Measurements from ENCODE around the gene MACC1. TPM values are rescaled to one million over a fixed set of nuclear protein-coding genes. Genes with fewer than 3 reads are reported as not detected.

Gene MACC1
- total and polyA plus RNA-seq, 4 donors: 0.02 to 1.0 (median 0.50) TPM

GRCh38 chr7:20153567-20153966 lies 63.6 kb downstream of the MACC1 start:
- H3K4me1 ChIP-seq (ENCODE audit: control insufficient read depth in 4 of 4, insufficient read depth in 4 of 4, low read length in 3 of 4): no peaks in the 10 kb centered on the region
- no peak overlapping the region for H3K27ac ChIP-seq (ENCODE audit: low read depth in 1 of 2, low read length in 2 of 2)
- H3K9ac ChIP-seq (ENCODE audit: low read depth in 1 of 2, low read length in 2 of 2): no peak overlapping the region
- H3K36me3 ChIP-seq (ENCODE audit: control insufficient read depth in 4 of 4, insufficient read depth in 3 of 4, low read depth in 1 of 4, low read length in 3 of 4): no peaks in the 10 kb centered on the region
- H3K27me3 ChIP-seq (ENCODE audit: control insufficient read depth in 4 of 4, insufficient read depth in 4 of 4, low read length in 3 of 4): no peaks in the 10 kb centered on the region
- no peak overlapping the region for H3K4me3 ChIP-seq (ENCODE audit: low read depth in 1 of 3, low read length in 3 of 3)
- no peak for TF ChIP-seq ATF3 (IDR thresholded peaks at IDR 0.05)
- TF ChIP-seq, protein P1, sequence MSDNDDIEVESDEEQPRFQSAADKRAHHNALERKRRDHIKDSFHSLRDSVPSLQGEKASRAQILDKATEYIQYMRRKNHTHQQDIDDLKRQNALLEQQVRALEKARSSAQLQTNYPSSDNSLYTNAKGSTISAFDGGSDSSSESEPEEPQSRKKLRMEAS (IDR thresholded peaks at IDR 0.05): no peak
- no peak for TF ChIP-seq HNF4A (conservative IDR thresholded peaks at IDR 0.05)
- TF ChIP-seq, protein P2, sequence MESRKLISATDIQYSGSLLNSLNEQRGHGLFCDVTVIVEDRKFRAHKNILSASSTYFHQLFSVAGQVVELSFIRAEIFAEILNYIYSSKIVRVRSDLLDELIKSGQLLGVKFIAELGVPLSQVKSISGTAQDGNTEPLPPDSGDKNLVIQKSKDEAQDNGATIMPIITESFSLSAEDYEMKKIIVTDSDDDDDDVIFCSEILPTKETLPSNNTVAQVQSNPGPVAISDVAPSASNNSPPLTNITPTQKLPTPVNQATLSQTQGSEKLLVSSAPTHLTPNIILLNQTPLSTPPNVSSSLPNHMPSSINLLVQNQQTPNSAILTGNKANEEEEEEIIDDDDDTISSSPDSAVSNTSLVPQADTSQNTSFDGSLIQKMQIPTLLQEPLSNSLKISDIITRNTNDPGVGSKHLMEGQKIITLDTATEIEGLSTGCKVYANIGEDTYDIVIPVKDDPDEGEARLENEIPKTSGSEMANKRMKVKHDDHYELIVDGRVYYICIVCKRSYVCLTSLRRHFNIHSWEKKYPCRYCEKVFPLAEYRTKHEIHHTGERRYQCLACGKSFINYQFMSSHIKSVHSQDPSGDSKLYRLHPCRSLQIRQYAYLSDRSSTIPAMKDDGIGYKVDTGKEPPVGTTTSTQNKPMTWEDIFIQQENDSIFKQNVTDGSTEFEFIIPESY (IDR thresholded peaks at IDR 0.05): no peak
- no peak for TF ChIP-seq TAF1 (conservative IDR thresholded peaks at IDR 0.05)
- TF ChIP-seq EGR1 (IDR thresholded peaks at IDR 0.05; ENCODE audit: low read depth in 2 of 2): no peak
- TF ChIP-seq FOXA1 (IDR thresholded peaks at IDR 0.05): no peak
- TF ChIP-seq JUND (IDR thresholded peaks at IDR 0.05): no peak
- TF ChIP-seq REST (IDR thresholded peaks at IDR 0.05): no peak
- TF ChIP-seq RAD21 (IDR thresholded peaks at IDR 0.05): no peak
- no peak for TF ChIP-seq FOXA2 (IDR thresholded peaks at IDR 0.05)
- TF ChIP-seq SP1 (IDR thresholded peaks at IDR 0.05): no peak
- TF ChIP-seq RXRA (IDR thresholded peaks at IDR 0.05): no peak
- TF ChIP-seq, protein P3, sequence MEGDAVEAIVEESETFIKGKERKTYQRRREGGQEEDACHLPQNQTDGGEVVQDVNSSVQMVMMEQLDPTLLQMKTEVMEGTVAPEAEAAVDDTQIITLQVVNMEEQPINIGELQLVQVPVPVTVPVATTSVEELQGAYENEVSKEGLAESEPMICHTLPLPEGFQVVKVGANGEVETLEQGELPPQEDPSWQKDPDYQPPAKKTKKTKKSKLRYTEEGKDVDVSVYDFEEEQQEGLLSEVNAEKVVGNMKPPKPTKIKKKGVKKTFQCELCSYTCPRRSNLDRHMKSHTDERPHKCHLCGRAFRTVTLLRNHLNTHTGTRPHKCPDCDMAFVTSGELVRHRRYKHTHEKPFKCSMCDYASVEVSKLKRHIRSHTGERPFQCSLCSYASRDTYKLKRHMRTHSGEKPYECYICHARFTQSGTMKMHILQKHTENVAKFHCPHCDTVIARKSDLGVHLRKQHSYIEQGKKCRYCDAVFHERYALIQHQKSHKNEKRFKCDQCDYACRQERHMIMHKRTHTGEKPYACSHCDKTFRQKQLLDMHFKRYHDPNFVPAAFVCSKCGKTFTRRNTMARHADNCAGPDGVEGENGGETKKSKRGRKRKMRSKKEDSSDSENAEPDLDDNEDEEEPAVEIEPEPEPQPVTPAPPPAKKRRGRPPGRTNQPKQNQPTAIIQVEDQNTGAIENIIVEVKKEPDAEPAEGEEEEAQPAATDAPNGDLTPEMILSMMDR (IDR thresholded peaks at IDR 0.05; ENCODE audit: low read depth, low read length, missing input control): no peak
- TF ChIP-seq GABPA (IDR thresholded peaks at IDR 0.05 in 1 of 2, conservative IDR thresholded peaks at IDR 0.05 in 1 of 2): no peak
- TF ChIP-seq YY1 (IDR thresholded peaks at IDR 0.05): no peak
- no peak for TF ChIP-seq HNF4G (IDR thresholded peaks at IDR 0.05)
- no peak for TF ChIP-seq NR2F2 (IDR thresholded peaks at IDR 0.05)
- H3K9me3 ChIP-seq (ENCODE audit: control insufficient read depth in 4 of 4, low read length in 3 of 4): no peaks in the 10 kb centered on the region
- WGBS: 86% methylated on average over 2 of the region's 2 CpGs
- DNase-seq (ENCODE audit: low spot score): no peak

Data from liver (tissue), 9 donors.